ENCODE data around the gene SNX18.

SNX18 gene

DNA sequence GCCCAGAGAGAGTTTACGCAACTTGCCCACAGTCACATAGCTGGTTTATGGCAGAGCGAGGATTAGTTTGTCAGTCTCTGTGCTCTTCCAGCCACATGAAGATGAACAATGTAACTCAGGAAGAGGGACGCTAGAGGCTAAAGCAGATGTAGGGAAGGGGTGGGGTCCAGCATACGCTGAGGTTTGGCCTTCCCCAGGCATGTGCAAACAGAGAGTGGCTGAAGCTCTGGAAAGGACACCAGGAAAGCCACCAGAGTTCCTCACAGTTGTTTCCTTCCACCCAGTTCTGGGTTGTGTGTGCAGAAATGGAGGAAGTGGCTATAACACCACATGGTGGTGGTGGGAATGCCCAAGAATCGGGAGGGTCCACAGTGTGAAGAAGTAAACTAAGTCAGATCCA, 60.0 kb downstream of the SNX18 start:
- Histone ChIP-seq H3K27me3 (ENCODE audit: insufficient read depth, low read length, poor library complexity, severe bottlenecking) (no peaks in the 10 kb centered on the region), H3K4me2 (ENCODE audit: low read depth, low read length, poor library complexity, severe bottlenecking) (no peak overlapping the region), H3K9ac (ENCODE audit: low read depth, low read length, poor library complexity, severe bottlenecking) (no peak overlapping the region), H3K4me1 (ENCODE audit: insufficient read depth, low read length, poor library complexity, severe bottlenecking) (peaks cover 4% of the 10 kb centered on the region), H3K4me3 (ENCODE audit: low read length, poor library complexity, severe bottlenecking) (no peak overlapping the region), H3K36me3 (ENCODE audit: insufficient read depth, low read length) (no peaks in the 10 kb centered on the region), H4K20me1 (ENCODE audit: insufficient read depth, low read length, poor library complexity, severe bottlenecking) (no peaks in the 10 kb centered on the region), H3K79me2 (ENCODE audit: insufficient read depth, low read length) (no peaks in the 10 kb centered on the region), H2AFZ (ENCODE audit: low read length) (no peak overlapping the region), H3K9me3 (ENCODE audit: insufficient read depth, low read depth, low read length) (no peaks in the 10 kb centered on the region), H3F3A (ENCODE audit: low read depth) (no peaks in the 10 kb centered on the region), H3K9me2 (replicated peaks; ENCODE audit: low read depth, low read length) (no peaks in the 10 kb centered on the region)
- TF ChIP-seq EZH2phosphoT487 (IDR thresholded peaks at IDR 0.05; ENCODE audit: borderline replicate concordance) (no peak), CTCF (conservative IDR thresholded peaks at IDR 0.05; ENCODE audit: low read length) (no peak)

- H3F3A ChIP-seq (ENCODE audit: low read depth) = no peaks in the 10 kb centered on the region
- no peaks in the 10 kb centered on the region for H4K20me1 ChIP-seq (ENCODE audit: insufficient read depth, low read length, poor library complexity, severe bottlenecking)
- no peaks in the 10 kb centered on the region for H3K79me2 ChIP-seq (ENCODE audit: insufficient read depth, low read length)
- no peak overlapping the region for H3K9ac ChIP-seq (ENCODE audit: low read depth, low read length, poor library complexity, severe bottlenecking)
- TF ChIP-seq CTCF (conservative IDR thresholded peaks at IDR 0.05; ENCODE audit: low read length) (no peak), EZH2phosphoT487 (IDR thresholded peaks at IDR 0.05; ENCODE audit: borderline replicate concordance) (no peak)
- no peaks in the 10 kb centered on the region for H3K27me3 ChIP-seq (ENCODE audit: insufficient read depth, low read length, poor library complexity, severe bottlenecking)
- no peak overlapping the region for H3K4me3 ChIP-seq (ENCODE audit: low read length, poor library complexity, severe bottlenecking)
- H2AFZ ChIP-seq (ENCODE audit: low read length) = no peak overlapping the region
- H3K36me3 ChIP-seq (ENCODE audit: insufficient read depth, low read length) = no peaks in the 10 kb centered on the region
- no peaks in the 10 kb centered on the region for H3K9me2 ChIP-seq (replicated peaks; ENCODE audit: low read depth, low read length)
- H3K4me2 ChIP-seq (ENCODE audit: low read depth, low read length, poor library complexity, severe bottlenecking) = no peak overlapping the region
- peaks cover 4% of the 10 kb centered on the region for H3K4me1 ChIP-seq (ENCODE audit: insufficient read depth, low read length, poor library complexity, severe bottlenecking)
- H3K9me3 ChIP-seq (ENCODE audit: insufficient read depth, low read depth, low read length) = no peaks in the 10 kb centered on the region
These were observed 60.5 kb downstream of the SNX18 start for GRCh38 chr5:54577937-54578653.

DNA sequence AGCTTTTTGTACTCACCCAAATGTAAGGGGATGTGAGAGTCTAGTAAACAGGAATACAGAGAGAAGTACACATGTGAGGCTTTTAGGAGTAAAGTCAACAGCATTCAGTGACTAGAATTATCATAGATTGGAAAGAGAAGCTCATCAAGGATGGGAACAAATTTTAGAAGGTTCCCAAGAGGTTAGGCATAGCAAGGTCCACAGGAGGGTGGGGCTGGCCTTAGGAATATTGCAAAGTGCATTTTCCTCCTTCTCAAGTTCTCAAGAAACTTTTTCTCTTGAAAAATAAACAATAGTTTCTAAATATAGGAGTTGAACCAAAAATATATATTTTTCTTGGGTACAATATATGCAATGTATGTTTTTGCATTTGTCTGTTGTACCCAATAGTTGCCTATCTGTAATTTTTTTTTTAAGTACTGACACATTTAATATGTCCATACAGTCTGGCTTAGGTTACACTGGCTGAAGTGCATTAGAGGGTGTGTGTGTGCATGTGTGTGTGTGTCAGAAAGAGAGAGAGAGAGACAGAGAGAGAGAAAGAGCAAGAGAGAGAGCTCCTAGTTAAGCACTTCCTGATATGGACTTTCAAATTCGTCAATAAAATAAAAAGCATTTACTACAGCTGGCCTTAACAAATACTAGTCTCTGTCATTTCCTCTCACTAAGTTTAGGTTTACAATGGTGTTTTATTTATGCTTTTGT, 62.2 kb downstream of the SNX18 start:
- no peak overlapping the region for H3K4me2 ChIP-seq (ENCODE audit: low read depth, low read length, poor library complexity, severe bottlenecking)
- H3K36me3 ChIP-seq (ENCODE audit: insufficient read depth, low read length) = no peaks in the 10 kb centered on the region
- no peaks in the 10 kb centered on the region for H3K79me2 ChIP-seq (ENCODE audit: insufficient read depth, low read length)
- no peaks in the 10 kb centered on the region for H4K20me1 ChIP-seq (ENCODE audit: insufficient read depth, low read length, poor library complexity, severe bottlenecking)
- TF ChIP-seq CTCF (conservative IDR thresholded peaks at IDR 0.05; ENCODE audit: low read length) (no peak), EZH2phosphoT487 (IDR thresholded peaks at IDR 0.05; ENCODE audit: borderline replicate concordance) (no peak)
- H3K9me3 ChIP-seq (ENCODE audit: insufficient read depth, low read depth, low read length) = no peaks in the 10 kb centered on the region
- H3K4me1 ChIP-seq (ENCODE audit: insufficient read depth, low read length, poor library complexity, severe bottlenecking) = no peaks in the 10 kb centered on the region
- H3K27me3 ChIP-seq (ENCODE audit: insufficient read depth, low read length, poor library complexity, severe bottlenecking) = no peaks in the 10 kb centered on the region
- no peak overlapping the region for H3K9ac ChIP-seq (ENCODE audit: low read depth, low read length, poor library complexity, severe bottlenecking)
- no peak overlapping the region for H2AFZ ChIP-seq (ENCODE audit: low read length)
- no peak overlapping the region for H3K4me3 ChIP-seq (ENCODE audit: low read length, poor library complexity, severe bottlenecking)
- no peaks in the 10 kb centered on the region for H3F3A ChIP-seq (ENCODE audit: low read depth)
- no peaks in the 10 kb centered on the region for H3K9me2 ChIP-seq (replicated peaks; ENCODE audit: low read depth, low read length)

Measured in Loucy (cell line).